Measurements from ENCODE around the gene PTPN9.
A peak's percentile ranks its signal among the peaks of the same experiment; 100 is the strongest.

The PTPN9 gene

GRCh38 chr15:75456710-75457109 lies 122.4 kb downstream of the PTPN9 start:
- peak overlapping the region; percentile 74; the same call in 1 of the 2 replicates for H3K4me2 ChIP-seq
- no peak overlapping the region for H3K9ac ChIP-seq
- TF ChIP-seq CTCF (conservative IDR thresholded peaks at IDR 0.05; ENCODE audit: low read depth, low read length): no peak
- no peak overlapping the region for H2AFZ ChIP-seq (ENCODE audit: low read depth)
- no peaks in the 10 kb centered on the region for H3K27me3 ChIP-seq (ENCODE audit: insufficient read depth, low read depth)
- H3K79me2 ChIP-seq (ENCODE audit: insufficient read depth, low read depth): 0 out of 2 replicates have a peak, but pooled peaks cover 9% of the 10 kb centered on the region
- H3K36me3 ChIP-seq (ENCODE audit: insufficient read depth): no peaks in the 10 kb centered on the region
- H3K27ac ChIP-seq: no peak overlapping the region
- no peak overlapping the region for H3K4me3 ChIP-seq (IDR thresholded peaks at IDR 0.05; ENCODE audit: insufficient read depth, low read depth, low read length)
- H4K20me1 ChIP-seq (ENCODE audit: insufficient read depth): no peaks in the 10 kb centered on the region
- H3K4me1 ChIP-seq (ENCODE audit: low read depth, poor library complexity, severe bottlenecking): peaks cover 5% of the 10 kb centered on the region

- Histone ChIP-seq H2AFZ (ENCODE audit: low read depth) (peak overlapping the region; percentile 84), H3K4me1 (ENCODE audit: low read depth, poor library complexity, severe bottlenecking) (peaks cover 5% of the 10 kb centered on the region), H3K27ac (peak overlapping the region; percentile 65), H3K79me2 (ENCODE audit: insufficient read depth, low read depth) (0 out of 2 replicates have a peak, but pooled peaks cover 9% of the 10 kb centered on the region), H4K20me1 (ENCODE audit: insufficient read depth) (no peaks in the 10 kb centered on the region), H3K9ac (peak overlapping the region; percentile 64; the same call in 1 of the 2 replicates), H3K4me2 (peak overlapping the region; percentile 74), H3K27me3 (ENCODE audit: insufficient read depth, low read depth) (no peaks in the 10 kb centered on the region), H3K36me3 (ENCODE audit: insufficient read depth) (no peaks in the 10 kb centered on the region), H3K4me3 (IDR thresholded peaks at IDR 0.05; ENCODE audit: insufficient read depth, low read depth, low read length) (no peak overlapping the region)
- TF ChIP-seq CTCF (conservative IDR thresholded peaks at IDR 0.05; ENCODE audit: low read depth, low read length): no peak
Measured at GRCh38 chr15:75455982-75456531, 123.1 kb downstream of the PTPN9 start.

- Histone ChIP-seq H3K27ac (peak overlapping the region; percentile 65), H3K4me2 (peak overlapping the region; percentile 74)
- TF ChIP-seq CTCF (conservative IDR thresholded peaks at IDR 0.05; ENCODE audit: low read depth, low read length): no peak
Measured at GRCh38 chr15:75455424-75455981, 123.6 kb downstream of the PTPN9 start.

GRCh38 chr15:75454471-75455378 lies 124.4 kb downstream of the PTPN9 start:
- peaks cover 5% of the 10 kb centered on the region; the same call in 1 of the 2 replicates for H4K20me1 ChIP-seq (ENCODE audit: insufficient read depth)
- no peaks in the 10 kb centered on the region for H3K27me3 ChIP-seq (ENCODE audit: insufficient read depth, low read depth)
- peaks cover 7% of the 10 kb centered on the region for H3K4me1 ChIP-seq (ENCODE audit: low read depth, poor library complexity, severe bottlenecking)
- TF ChIP-seq CTCF (conservative IDR thresholded peaks at IDR 0.05; ENCODE audit: low read depth, low read length): no peak
- H3K9ac ChIP-seq: peak overlapping the region; percentile 64
- peak overlapping the region; percentile 52 for H3K4me2 ChIP-seq
- H3K36me3 ChIP-seq (ENCODE audit: insufficient read depth): no peaks in the 10 kb centered on the region
- peak overlapping the region; percentile 65 for H3K27ac ChIP-seq
- no peak overlapping the region for H3K4me3 ChIP-seq (IDR thresholded peaks at IDR 0.05; ENCODE audit: insufficient read depth, low read depth, low read length)
- H3K79me2 ChIP-seq (ENCODE audit: insufficient read depth, low read depth): peaks cover 13% of the 10 kb centered on the region
- peak overlapping the region; percentile 24; the same call in 1 of the 2 replicates for H2AFZ ChIP-seq (ENCODE audit: low read depth)

More at GRCh38 chr15:75455424-75455981, 123.6 kb downstream of the PTPN9 start:
- peaks cover 5% of the 10 kb centered on the region for H3K4me1 ChIP-seq (ENCODE audit: low read depth, poor library complexity, severe bottlenecking)
- peak overlapping the region; percentile 64 for H3K9ac ChIP-seq
- 0 out of 2 replicates have a peak, but pooled peaks cover 9% of the 10 kb centered on the region for H3K79me2 ChIP-seq (ENCODE audit: insufficient read depth, low read depth)
- no peak overlapping the region for H3K4me3 ChIP-seq (IDR thresholded peaks at IDR 0.05; ENCODE audit: insufficient read depth, low read depth, low read length)
- H4K20me1 ChIP-seq (ENCODE audit: insufficient read depth): no peaks in the 10 kb centered on the region
- H2AFZ ChIP-seq (ENCODE audit: low read depth): peak overlapping the region; percentile 84
- H3K36me3 ChIP-seq (ENCODE audit: insufficient read depth): no peaks in the 10 kb centered on the region
- H3K27me3 ChIP-seq (ENCODE audit: insufficient read depth, low read depth): no peaks in the 10 kb centered on the region
